NCI-H1694 (cell line): Measurements from ENCODE around the gene OPCML.

Experiments
- DNase-seq: peaks from one replicate; lab custom pipeline; 2025; lab: John Stamatoyannopoulos, UW

OPCML gene

GRCh38 chr11:133408936-133409335 lies 123.4 kb downstream of the OPCML start:
- DNase-seq = no peak

GRCh38 chr11:133408402-133408801 lies 123.9 kb downstream of the OPCML start:
- no peak for DNase-seq

GRCh38 chr11:133406489-133406888 lies 125.8 kb downstream of the OPCML start:
- no peak for DNase-seq

- DNase-seq = no peak
Observed at GRCh38 chr11:133403900-133404299, 128.4 kb downstream of the OPCML start.

GRCh38 chr11:133402551-133402950 lies 129.8 kb downstream of the OPCML start:
- DNase-seq = no peak

- DNase-seq = no peak
Observed at GRCh38 chr11:133399855-133400625, 132.3 kb downstream of the OPCML start.

GRCh38 chr11:133399294-133399693 lies 133.0 kb downstream of the OPCML start:
- no peak for DNase-seq

- no peak for DNase-seq
Observed at GRCh38 chr11:133390803-133391202, 141.5 kb downstream of the OPCML start.

- DNase-seq = no peak
Observed at GRCh38 chr11:133388975-133389568, 143.2 kb downstream of the OPCML start.

- no peak for DNase-seq
Observed at GRCh38 chr11:133388260-133388659, 144.0 kb downstream of the OPCML start.

GRCh38 chr11:133386852-133387251 lies 145.4 kb downstream of the OPCML start:
- no peak for DNase-seq

GRCh38 chr11:133386262-133386661 lies 146.0 kb downstream of the OPCML start:
- no peak for DNase-seq

GRCh38 chr11:133385781-133386180 lies 146.5 kb downstream of the OPCML start:
- no peak for DNase-seq

GRCh38 chr11:133384731-133385130 lies 147.6 kb downstream of the OPCML start:
- no peak for DNase-seq

GRCh38 chr11:133383689-133384088 lies 148.6 kb downstream of the OPCML start:
- DNase-seq = no peak

- DNase-seq = no peak
Observed at GRCh38 chr11:133383201-133383600, 149.1 kb downstream of the OPCML start.

- no peak for DNase-seq
Observed at GRCh38 chr11:133382131-133382812, 150.0 kb downstream of the OPCML start.

GRCh38 chr11:133381761-133382130 lies 150.6 kb downstream of the OPCML start:
- DNase-seq = no peak

GRCh38 chr11:133366147-133366546 lies 166.2 kb downstream of the OPCML start:
- DNase-seq = no peak

- no peak for DNase-seq
Observed at GRCh38 chr11:133362916-133363315, 169.4 kb downstream of the OPCML start.

GRCh38 chr11:133362156-133362555 lies 170.1 kb downstream of the OPCML start:
- DNase-seq = no peak

GRCh38 chr11:133361689-133361994 lies 170.7 kb downstream of the OPCML start:
- DNase-seq = no peak
